ENCODE results near the gene HTR7. TPM values are rescaled to one million over a fixed set of nuclear protein-coding genes. Genes with fewer than 3 reads are reported as not detected.

The HTR7 gene
- total RNA-seq, 1 experiment from 2014 or later = 18.3 TPM

- no peak for DNase-seq (ENCODE audit: low read depth)
Measured at GRCh38 chr10:90805206-90805605, 52.6 kb downstream of the HTR7 start.

GRCh38 chr10:90804354-90804753 is 53.5 kb downstream of the HTR7 start:
- no peak for DNase-seq (ENCODE audit: low read depth)

- DNase-seq (ENCODE audit: low read depth) = no peak
Measured at GRCh38 chr10:90801608-90802007, 56.2 kb downstream of the HTR7 start.

- no peak for DNase-seq (ENCODE audit: low read depth)
Measured at GRCh38 chr10:90800232-90800796, 57.5 kb downstream of the HTR7 start.

- DNase-seq (ENCODE audit: low read depth) = no peak
Measured at GRCh38 chr10:90799172-90799571, 58.7 kb downstream of the HTR7 start.

GRCh38 chr10:90798482-90798881 is 59.4 kb downstream of the HTR7 start:
- DNase-seq (ENCODE audit: low read depth) = no peak

- DNase-seq (ENCODE audit: low read depth) = no peak
Measured at GRCh38 chr10:90790422-90790821, 67.4 kb downstream of the HTR7 start.

- no peak for DNase-seq (ENCODE audit: low read depth)
Measured at GRCh38 chr10:90788968-90789367, 68.9 kb downstream of the HTR7 start.

- no peak for DNase-seq (ENCODE audit: low read depth)
Measured at GRCh38 chr10:90788199-90788491, 69.7 kb downstream of the HTR7 start.

- peak; percentile 27 for DNase-seq (ENCODE audit: low read depth)
Measured at GRCh38 chr10:90787393-90788198, 70.2 kb downstream of the HTR7 start.

GRCh38 chr10:90785782-90786181 is 72.1 kb downstream of the HTR7 start:
- no peak for DNase-seq (ENCODE audit: low read depth)

- no peak for DNase-seq (ENCODE audit: low read depth)
Measured at GRCh38 chr10:90784771-90785170, 73.1 kb downstream of the HTR7 start.

- no peak for DNase-seq (ENCODE audit: low read depth)
Measured at GRCh38 chr10:90780488-90780887, 77.4 kb downstream of the HTR7 start.

- DNase-seq (ENCODE audit: low read depth) = peak; percentile 42
Measured at GRCh38 chr10:90779548-90779947, 78.3 kb downstream of the HTR7 start.

- DNase-seq (ENCODE audit: low read depth) = peak; percentile 48
Measured at GRCh38 chr10:90777621-90778020, 80.2 kb downstream of the HTR7 start.

- peak; percentile 82 for DNase-seq (ENCODE audit: low read depth)
Measured at GRCh38 chr10:90775351-90776028, 82.3 kb downstream of the HTR7 start.

GRCh38 chr10:90769946-90770841 is 87.6 kb downstream of the HTR7 start:
- no peak for DNase-seq (ENCODE audit: low read depth)

GRCh38 chr10:90751107-90751997 is 106.5 kb downstream of the HTR7 start:
- peak; percentile 31 for DNase-seq (ENCODE audit: low read depth)

- DNase-seq (ENCODE audit: low read depth) = no peak
Measured at GRCh38 chr10:90746829-90747228, 111.0 kb downstream of the HTR7 start.

- peak; percentile 31 for DNase-seq (ENCODE audit: low read depth)
Measured at GRCh38 chr10:90745565-90745964, 112.3 kb downstream of the HTR7 start.

- no peak for DNase-seq (ENCODE audit: low read depth)
Measured at GRCh38 chr10:90743291-90743690, 114.5 kb downstream of the HTR7 start.

Data from LHCN-M2 (cell line).